Measurements from ENCODE around the gene ABHD14A. TPM values are rescaled to one million over a fixed set of nuclear protein-coding genes. Genes with fewer than 3 reads are reported as not detected.

ABHD14A gene
- total and polyA plus RNA-seq, 9 donors, result 11.1 to 17.6 (median 13.9) TPM

- H3K9me3 ChIP-seq (replicated peaks; ENCODE audit: control insufficient read depth, low read depth, low read length), result no peaks in the 10 kb centered on the region
- H3K27ac ChIP-seq (ENCODE audit: low read length), result no peak overlapping the region
- 80% methylated on average over 5 of the region's 6 CpGs for WGBS (ENCODE audit: insufficient coverage)
Measured at GRCh38 chr3:51970606-51971300, 4.1 kb upstream of the ABHD14A start.

DNA sequence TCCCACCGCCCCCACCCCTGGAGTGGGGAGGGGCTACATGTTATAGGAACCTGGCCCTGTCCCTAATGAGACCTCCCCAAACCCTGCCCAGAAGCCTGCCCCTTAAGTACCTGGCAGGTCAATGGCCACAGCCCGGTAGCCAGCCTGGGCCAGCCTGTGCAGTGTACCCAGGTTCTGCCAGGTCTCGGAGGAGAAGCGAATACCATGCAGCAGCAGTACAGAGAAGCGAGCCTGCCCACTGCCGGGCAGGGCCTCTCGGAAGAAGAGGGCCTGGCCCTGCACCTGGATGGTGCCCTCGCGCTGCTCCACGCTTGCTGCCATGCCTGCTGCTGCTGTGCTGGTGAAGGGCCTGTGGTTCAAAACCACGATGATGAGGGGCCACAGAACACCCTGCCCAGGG is 3.5 kb upstream of the ABHD14A start:
- Histone ChIP-seq H3K4me3 (ENCODE audit: low read length) (no peak overlapping the region), H3K27ac (ENCODE audit: low read length) (no peak overlapping the region), H3K36me3 (ENCODE audit: control insufficient read depth, insufficient read depth, low read length) (peaks cover 11% of the 10 kb centered on the region), H3K27me3 (ENCODE audit: control insufficient read depth, insufficient read depth, low read length) (no peaks in the 10 kb centered on the region), H3K4me1 (ENCODE audit: control insufficient read depth, insufficient read depth, low read length) (peaks cover 52% of the 10 kb centered on the region), H3K9me3 (replicated peaks; ENCODE audit: control insufficient read depth, low read depth, low read length) (no peaks in the 10 kb centered on the region)
- 91% methylated on average over 10 of the region's 11 CpGs for WGBS (ENCODE audit: insufficient coverage)
- DNase-seq, result no peak

More at GRCh38 chr3:51970606-51971300, 4.1 kb upstream of the ABHD14A start:
- Histone ChIP-seq H3K36me3 (ENCODE audit: control insufficient read depth, insufficient read depth, low read length) (peaks cover 11% of the 10 kb centered on the region), H3K4me1 (ENCODE audit: control insufficient read depth, insufficient read depth, low read length) (peaks cover 53% of the 10 kb centered on the region), H3K4me3 (ENCODE audit: low read length) (no peak overlapping the region), H3K27me3 (ENCODE audit: control insufficient read depth, insufficient read depth, low read length) (no peaks in the 10 kb centered on the region)
- DNase-seq, result no peak

DNA sequence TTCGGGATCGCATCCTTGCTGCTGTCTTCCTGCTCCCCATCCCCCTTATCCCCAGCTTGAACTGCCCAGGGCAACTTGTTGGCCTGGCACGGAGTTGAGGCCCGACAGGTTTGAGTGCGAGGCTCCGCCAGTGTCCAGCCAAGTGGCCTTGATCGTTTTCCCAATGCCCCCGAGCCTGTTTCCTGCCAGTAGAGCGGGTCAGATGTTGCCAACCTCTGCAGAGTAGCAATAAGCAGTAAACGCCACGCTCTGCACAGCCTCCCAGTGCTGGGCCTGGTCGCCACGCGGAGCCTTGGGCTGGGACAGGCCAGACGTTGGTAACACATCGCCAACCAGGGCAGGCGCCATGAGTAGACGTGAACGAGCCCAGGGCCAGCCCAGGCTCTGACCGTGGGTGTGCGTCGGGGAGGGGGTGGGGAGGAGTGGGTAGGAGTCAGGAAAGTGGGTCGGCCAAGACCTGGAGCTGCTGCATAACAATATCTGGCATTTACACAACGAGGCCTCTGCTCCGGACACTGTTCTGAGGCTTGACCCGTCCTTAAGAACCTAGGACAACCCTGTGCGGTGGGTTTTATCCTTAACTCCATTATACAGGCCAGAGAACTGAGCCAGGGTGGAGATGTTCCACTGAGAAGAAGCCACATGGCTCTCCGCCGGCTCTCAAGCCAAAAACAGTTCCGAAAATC is 444 bp upstream of the ABHD14A start:
- H3K36me3 ChIP-seq (ENCODE audit: control insufficient read depth, insufficient read depth, low read length), result peaks cover 11% of the 10 kb centered on the region
- peak overlapping the region; percentile 95 for H3K27ac ChIP-seq (ENCODE audit: low read length)
- no peaks in the 10 kb centered on the region for H3K27me3 ChIP-seq (ENCODE audit: control insufficient read depth, insufficient read depth, low read length)
- no peak for DNase-seq
- 27% methylated on average over 24 of the region's 30 CpGs for WGBS (ENCODE audit: insufficient coverage)
- peaks cover 30% of the 10 kb centered on the region for H3K4me1 ChIP-seq (ENCODE audit: control insufficient read depth, insufficient read depth, low read length)
- no peaks in the 10 kb centered on the region for H3K9me3 ChIP-seq (replicated peaks; ENCODE audit: control insufficient read depth, low read depth, low read length)
- peak overlapping the region; percentile 97 for H3K4me3 ChIP-seq (ENCODE audit: low read length)

- Histone ChIP-seq H3K4me3 (ENCODE audit: low read length) (peak overlapping the region; percentile 70), H3K4me1 (ENCODE audit: control insufficient read depth, insufficient read depth, low read length) (peaks cover 27% of the 10 kb centered on the region), H3K27me3 (ENCODE audit: control insufficient read depth, insufficient read depth, low read length) (no peaks in the 10 kb centered on the region), H3K27ac (ENCODE audit: low read length) (no peak overlapping the region), H3K36me3 (ENCODE audit: control insufficient read depth, insufficient read depth, low read length) (peaks cover 8% of the 10 kb centered on the region), H3K9me3 (replicated peaks; ENCODE audit: control insufficient read depth, low read depth, low read length) (no peaks in the 10 kb centered on the region)
- WGBS (ENCODE audit: insufficient coverage), result 17% methylated on average over 36 of the region's 46 CpGs
- DNase-seq, result peak; percentile 82
Measured at GRCh38 chr3:51975852-51976549, 1.1 kb downstream of the ABHD14A start.

- no peak overlapping the region for H3K27ac ChIP-seq (ENCODE audit: low read length)
- H3K4me1 ChIP-seq (ENCODE audit: control insufficient read depth, insufficient read depth, low read length), result peaks cover 31% of the 10 kb centered on the region
- no peaks in the 10 kb centered on the region for H3K9me3 ChIP-seq (replicated peaks; ENCODE audit: control insufficient read depth, low read depth, low read length)
- H3K36me3 ChIP-seq (ENCODE audit: control insufficient read depth, insufficient read depth, low read length), result peaks cover 5% of the 10 kb centered on the region
- no peaks in the 10 kb centered on the region for H3K27me3 ChIP-seq (ENCODE audit: control insufficient read depth, insufficient read depth, low read length)
- no peak overlapping the region for H3K4me3 ChIP-seq (ENCODE audit: low read length)
- 93% methylated on average over 5 of the region's 9 CpGs for WGBS (ENCODE audit: insufficient coverage)
- DNase-seq, result no peak
Measured at GRCh38 chr3:51977446-51978142, 2.7 kb downstream of the ABHD14A start.

DNA sequence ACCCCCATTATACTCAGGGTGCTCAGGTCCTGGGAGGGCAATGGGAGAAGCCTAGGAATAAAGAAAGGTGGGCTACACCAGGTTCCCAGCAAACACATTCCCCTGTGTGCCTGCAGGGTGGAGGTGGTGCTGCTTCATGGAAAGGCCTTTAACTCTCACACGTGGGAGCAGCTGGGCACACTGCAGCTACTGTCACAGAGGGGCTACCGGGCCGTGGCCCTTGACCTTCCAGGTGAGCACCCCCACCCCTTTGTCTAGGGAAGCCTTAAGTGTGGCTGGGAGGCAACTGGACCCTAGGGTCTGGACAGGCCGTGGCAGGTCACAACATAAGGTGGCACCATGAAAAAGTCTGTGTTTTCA is 3.3 kb downstream of the ABHD14A start:
- H3K4me1 ChIP-seq (ENCODE audit: control insufficient read depth, insufficient read depth, low read length), result peaks cover 35% of the 10 kb centered on the region
- H3K4me3 ChIP-seq (ENCODE audit: low read length), result no peak overlapping the region

DNA sequence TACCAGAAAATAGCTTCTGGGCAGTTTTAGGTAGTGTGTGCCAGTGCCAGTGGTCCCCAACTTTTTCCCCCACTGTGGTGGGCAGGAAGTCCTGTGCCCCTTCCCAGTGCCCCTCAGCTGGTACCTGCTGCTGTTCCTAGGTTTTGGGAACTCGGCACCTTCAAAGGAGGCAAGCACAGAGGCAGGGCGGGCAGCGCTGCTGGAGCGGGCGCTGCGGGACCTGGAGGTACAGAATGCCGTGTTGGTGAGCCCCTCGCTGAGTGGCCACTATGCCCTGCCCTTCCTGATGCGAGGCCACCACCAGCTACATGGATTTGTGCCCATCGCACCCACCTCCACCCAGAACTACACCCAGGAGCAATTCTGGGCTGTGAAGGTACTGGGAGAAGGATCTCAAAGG is 5.4 kb downstream of the ABHD14A start:
- WGBS (ENCODE audit: insufficient coverage), result 96% methylated on average over 5 of the region's 10 CpGs
- H3K27ac ChIP-seq (ENCODE audit: low read length), result no peak overlapping the region
- no peaks in the 10 kb centered on the region for H3K27me3 ChIP-seq (ENCODE audit: control insufficient read depth, insufficient read depth, low read length)
- H3K36me3 ChIP-seq (ENCODE audit: control insufficient read depth, insufficient read depth, low read length), result peaks cover 5% of the 10 kb centered on the region
- no peak for DNase-seq
- no peaks in the 10 kb centered on the region for H3K9me3 ChIP-seq (replicated peaks; ENCODE audit: control insufficient read depth, low read depth, low read length)
- H3K4me1 ChIP-seq (ENCODE audit: control insufficient read depth, insufficient read depth, low read length), result peaks cover 30% of the 10 kb centered on the region
- H3K4me3 ChIP-seq (ENCODE audit: low read length), result no peak overlapping the region

More for the DNA sequence above, 3.3 kb downstream of the ABHD14A start:
- Histone ChIP-seq H3K27me3 (ENCODE audit: control insufficient read depth, insufficient read depth, low read length) (no peaks in the 10 kb centered on the region), H3K36me3 (ENCODE audit: control insufficient read depth, insufficient read depth, low read length) (peaks cover 5% of the 10 kb centered on the region), H3K27ac (ENCODE audit: low read length) (no peak overlapping the region), H3K9me3 (replicated peaks; ENCODE audit: control insufficient read depth, low read depth, low read length) (no peaks in the 10 kb centered on the region)
- WGBS (ENCODE audit: insufficient coverage), result 60% methylated on average over 1 of the region's 4 CpGs
- no peak for DNase-seq

GRCh38 chr3:51982352-51982837 is 7.5 kb downstream of the ABHD14A start:
- H3K4me3 ChIP-seq (ENCODE audit: low read length), result peak overlapping the region; percentile 69
- no peaks in the 10 kb centered on the region for H3K9me3 ChIP-seq (replicated peaks; ENCODE audit: control insufficient read depth, low read depth, low read length)
- 0% methylated on average over 3 of the region's 4 CpGs for WGBS (ENCODE audit: insufficient coverage)
- H3K27ac ChIP-seq (ENCODE audit: low read length), result peak overlapping the region; percentile 98
- DNase-seq, result peak; percentile 48
- H3K36me3 ChIP-seq (ENCODE audit: control insufficient read depth, insufficient read depth, low read length), result peaks cover 16% of the 10 kb centered on the region
- no peaks in the 10 kb centered on the region for H3K27me3 ChIP-seq (ENCODE audit: control insufficient read depth, insufficient read depth, low read length)
- H3K4me1 ChIP-seq (ENCODE audit: control insufficient read depth, insufficient read depth, low read length), result peaks cover 20% of the 10 kb centered on the region

- WGBS (ENCODE audit: insufficient coverage), result under 1% methylated on average over 63 of the region's 68 CpGs
- peaks cover 17% of the 10 kb centered on the region for H3K36me3 ChIP-seq (ENCODE audit: control insufficient read depth, insufficient read depth, low read length)
- H3K27ac ChIP-seq (ENCODE audit: low read length), result peak within 1 kb of the TSS; percentile 98
- H3K4me3 ChIP-seq (ENCODE audit: low read length), result peak within 1 kb of the TSS; percentile 69
- no peaks in the 10 kb centered on the region for H3K27me3 ChIP-seq (ENCODE audit: control insufficient read depth, insufficient read depth, low read length)
- DNase-seq, result peak; percentile 95
- peaks cover 20% of the 10 kb centered on the region for H3K4me1 ChIP-seq (ENCODE audit: control insufficient read depth, insufficient read depth, low read length)
- H3K9me3 ChIP-seq (replicated peaks; ENCODE audit: control insufficient read depth, low read depth, low read length), result no peaks in the 10 kb centered on the region
Measured at GRCh38 chr3:51982838-51983577, 8.1 kb downstream of the ABHD14A start, which contains the start of gene ACY1. Gene ACY1, plus strand, starts transcription at chr3:51983535. Its CDS starts 530 bp downstream, at chr3:51984065.

Measured in muscle of leg (tissue), 11 donors.